Measurements from ENCODE around the gene OR2T35. TPM values are rescaled to one million over a fixed set of nuclear protein-coding genes. Genes with fewer than 3 reads are reported as not detected.

The OR2T35 gene
- total and polyA plus RNA-seq, 4 donors, result not detected

DNA sequence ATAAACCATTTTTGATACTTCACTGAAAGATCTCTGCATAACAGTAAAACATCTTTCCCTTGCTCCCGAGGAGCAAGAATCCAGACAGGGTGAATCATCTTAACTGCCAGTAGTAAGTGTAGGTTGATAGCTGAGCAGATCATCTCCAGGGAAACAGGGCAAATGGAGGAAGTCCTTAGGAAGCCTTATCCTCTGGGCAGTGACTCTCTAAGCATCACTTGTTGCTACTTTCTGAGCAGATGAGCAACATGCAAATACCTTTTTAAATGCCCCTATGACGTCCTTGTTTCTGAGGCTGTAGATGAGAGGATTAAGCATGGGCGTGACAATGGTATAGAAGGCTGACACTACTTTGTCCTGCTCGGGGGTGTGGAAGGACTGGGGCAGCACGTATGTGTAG, 19.1 kb downstream of the OR2T35 start:
- no peaks in the 10 kb centered on the region for H3K9me3 ChIP-seq (ENCODE audit: control insufficient read depth in 4 of 4, insufficient read depth in 3 of 4, low read length in 3 of 4)
- no peak overlapping the region for H3K4me3 ChIP-seq
- WGBS, 2 donors, result 74 to 89% methylated on average over 5 of the region's 5 CpGs
- ATAC-seq (ENCODE audit: insufficient read depth, low FRiP score) (no peak), DNase-seq (no peak)
- no peak overlapping the region for H3K9ac ChIP-seq (ENCODE audit: insufficient read depth in 1 of 2, low read length in 2 of 2)
- no peaks in the 10 kb centered on the region for H3K36me3 ChIP-seq (ENCODE audit: control insufficient read depth in 4 of 4, insufficient read depth in 4 of 4, low read length in 4 of 4)
- H3K27ac ChIP-seq (ENCODE audit: low read depth in 1 of 2, low read length in 1 of 2), result no peak overlapping the region
- no peaks in the 10 kb centered on the region for H3K27me3 ChIP-seq (ENCODE audit: control insufficient read depth in 3 of 3, insufficient read depth in 3 of 3, low read length in 2 of 3)
- no peaks in the 10 kb centered on the region for H3K4me1 ChIP-seq (ENCODE audit: control insufficient read depth in 5 of 5, insufficient read depth in 5 of 5, low read length in 5 of 5)
- TF ChIP-seq, protein P1, sequence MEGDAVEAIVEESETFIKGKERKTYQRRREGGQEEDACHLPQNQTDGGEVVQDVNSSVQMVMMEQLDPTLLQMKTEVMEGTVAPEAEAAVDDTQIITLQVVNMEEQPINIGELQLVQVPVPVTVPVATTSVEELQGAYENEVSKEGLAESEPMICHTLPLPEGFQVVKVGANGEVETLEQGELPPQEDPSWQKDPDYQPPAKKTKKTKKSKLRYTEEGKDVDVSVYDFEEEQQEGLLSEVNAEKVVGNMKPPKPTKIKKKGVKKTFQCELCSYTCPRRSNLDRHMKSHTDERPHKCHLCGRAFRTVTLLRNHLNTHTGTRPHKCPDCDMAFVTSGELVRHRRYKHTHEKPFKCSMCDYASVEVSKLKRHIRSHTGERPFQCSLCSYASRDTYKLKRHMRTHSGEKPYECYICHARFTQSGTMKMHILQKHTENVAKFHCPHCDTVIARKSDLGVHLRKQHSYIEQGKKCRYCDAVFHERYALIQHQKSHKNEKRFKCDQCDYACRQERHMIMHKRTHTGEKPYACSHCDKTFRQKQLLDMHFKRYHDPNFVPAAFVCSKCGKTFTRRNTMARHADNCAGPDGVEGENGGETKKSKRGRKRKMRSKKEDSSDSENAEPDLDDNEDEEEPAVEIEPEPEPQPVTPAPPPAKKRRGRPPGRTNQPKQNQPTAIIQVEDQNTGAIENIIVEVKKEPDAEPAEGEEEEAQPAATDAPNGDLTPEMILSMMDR (IDR thresholded peaks at IDR 0.05; ENCODE audit: control extremely low read depth, extremely low read depth), result no peak

DNA sequence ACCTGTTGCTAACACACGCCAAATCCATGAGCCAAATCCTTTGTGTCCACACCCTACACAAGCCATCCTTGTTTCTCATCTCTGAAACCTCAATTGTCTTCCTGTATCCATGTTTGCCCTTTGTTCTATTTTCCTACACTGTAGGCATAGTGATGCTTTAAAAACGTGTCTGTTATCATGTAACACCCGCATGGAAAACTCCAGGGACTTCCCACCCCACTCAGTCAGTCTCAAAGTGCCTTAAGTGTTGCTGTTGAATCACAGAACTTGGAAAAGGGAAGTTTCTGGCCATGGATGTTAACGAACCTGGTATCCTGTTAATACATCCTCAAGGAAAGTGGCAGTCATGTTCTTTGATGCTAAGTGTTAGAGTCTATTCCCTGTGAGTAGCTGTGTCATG, 19.9 kb downstream of the OR2T35 start:
- DNase-seq (no peak), ATAC-seq (ENCODE audit: insufficient read depth, low FRiP score) (no peak)
- Histone ChIP-seq H3K27ac (ENCODE audit: low read depth in 1 of 2, low read length in 1 of 2) (no peak overlapping the region), H3K4me1 (ENCODE audit: control insufficient read depth in 5 of 5, insufficient read depth in 5 of 5, low read length in 5 of 5) (no peaks in the 10 kb centered on the region), H3K9me3 (ENCODE audit: control insufficient read depth in 4 of 4, insufficient read depth in 3 of 4, low read length in 3 of 4) (no peaks in the 10 kb centered on the region), H3K36me3 (ENCODE audit: control insufficient read depth in 4 of 4, insufficient read depth in 4 of 4, low read length in 4 of 4) (no peaks in the 10 kb centered on the region), H3K27me3 (ENCODE audit: control insufficient read depth in 3 of 3, insufficient read depth in 3 of 3, low read length in 2 of 3) (no peaks in the 10 kb centered on the region), H3K9ac (ENCODE audit: insufficient read depth in 1 of 2, low read length in 2 of 2) (no peak overlapping the region), H3K4me3 (no peak overlapping the region)
- 66 to 81% methylated on average over 4 of the region's 4 CpGs for WGBS, 2 donors
- TF ChIP-seq, protein P1 (IDR thresholded peaks at IDR 0.05; ENCODE audit: control extremely low read depth, extremely low read depth), result no peak

DNA sequence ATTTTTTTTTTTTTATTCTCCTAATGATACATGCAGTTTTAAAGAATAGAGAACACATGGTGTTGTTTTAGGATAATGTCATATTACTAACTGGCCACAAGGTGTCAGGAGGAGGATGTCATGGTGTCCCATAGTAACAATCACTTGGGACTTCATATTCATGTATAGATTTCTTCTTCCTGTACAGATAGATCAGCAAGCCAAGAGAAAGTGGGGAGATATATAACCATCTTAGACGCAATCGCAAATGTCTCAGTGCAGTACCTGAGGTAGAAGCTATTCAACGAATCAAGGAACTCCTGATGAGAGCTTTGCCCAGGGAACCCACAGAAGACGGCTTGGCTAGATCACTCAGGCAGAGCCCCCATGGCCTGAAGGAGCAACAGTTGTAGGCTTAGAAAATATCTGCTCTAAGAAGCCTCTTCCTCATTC, 22.5 kb downstream of the OR2T35 start:
- Histone ChIP-seq H3K36me3 (ENCODE audit: control insufficient read depth in 4 of 4, insufficient read depth in 4 of 4, low read length in 4 of 4) (no peaks in the 10 kb centered on the region), H3K4me3 (no peak overlapping the region), H3K9ac (ENCODE audit: insufficient read depth in 1 of 2, low read length in 2 of 2) (no peak overlapping the region), H3K27me3 (ENCODE audit: control insufficient read depth in 3 of 3, insufficient read depth in 3 of 3, low read length in 2 of 3) (no peaks in the 10 kb centered on the region), H3K9me3 (ENCODE audit: control insufficient read depth in 4 of 4, insufficient read depth in 3 of 4, low read length in 3 of 4) (no peaks in the 10 kb centered on the region), H3K27ac (ENCODE audit: low read depth in 1 of 2, low read length in 1 of 2) (no peak overlapping the region), H3K4me1 (ENCODE audit: control insufficient read depth in 5 of 5, insufficient read depth in 5 of 5, low read length in 5 of 5) (no peaks in the 10 kb centered on the region)
- DNase-seq, result peak in 2 of 3 donors; percentile 8 to 12
- ATAC-seq (ENCODE audit: insufficient read depth, low FRiP score), result no peak
- TF ChIP-seq, protein P1 (IDR thresholded peaks at IDR 0.05; ENCODE audit: control extremely low read depth, extremely low read depth), result peak; percentile 28
- 60 to 76% methylated on average over 4 of the region's 4 CpGs for WGBS, 2 donors

DNA sequence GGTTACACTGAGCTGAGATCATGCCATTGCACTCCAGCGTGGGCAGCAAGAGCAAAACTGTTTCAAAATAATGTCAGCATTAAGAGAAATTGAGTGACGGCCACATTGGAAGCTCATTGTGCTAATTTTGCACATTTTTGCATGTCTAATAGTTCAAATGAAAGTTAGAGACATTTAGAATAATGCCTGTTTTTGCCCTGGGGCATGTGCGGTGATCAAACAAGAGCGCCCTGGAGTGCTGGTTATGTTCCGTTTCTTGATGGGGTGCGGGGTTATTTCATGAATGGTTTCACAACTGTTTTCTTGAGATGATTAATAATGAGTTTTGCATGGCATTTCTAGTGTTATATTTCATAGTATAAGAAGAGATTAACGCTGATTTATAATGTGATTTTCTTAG, 23.3 kb downstream of the OR2T35 start:
- WGBS, 2 donors, result 63 to 68% methylated on average over 7 of the region's 7 CpGs
- H3K9me3 ChIP-seq (ENCODE audit: control insufficient read depth in 4 of 4, insufficient read depth in 3 of 4, low read length in 3 of 4), result no peaks in the 10 kb centered on the region
- H3K27ac ChIP-seq (ENCODE audit: low read depth in 1 of 2, low read length in 1 of 2), result no peak overlapping the region
- DNase-seq (no peak), ATAC-seq (ENCODE audit: insufficient read depth, low FRiP score) (no peak)
- no peaks in the 10 kb centered on the region for H3K27me3 ChIP-seq (ENCODE audit: control insufficient read depth in 3 of 3, insufficient read depth in 3 of 3, low read length in 2 of 3)
- no peaks in the 10 kb centered on the region for H3K36me3 ChIP-seq (ENCODE audit: control insufficient read depth in 4 of 4, insufficient read depth in 4 of 4, low read length in 4 of 4)
- H3K4me1 ChIP-seq (ENCODE audit: control insufficient read depth in 5 of 5, insufficient read depth in 5 of 5, low read length in 5 of 5), result no peaks in the 10 kb centered on the region
- no peak overlapping the region for H3K9ac ChIP-seq (ENCODE audit: insufficient read depth in 1 of 2, low read length in 2 of 2)
- TF ChIP-seq, protein P1 (IDR thresholded peaks at IDR 0.05; ENCODE audit: control extremely low read depth, extremely low read depth), result no peak
- H3K4me3 ChIP-seq, result no peak overlapping the region
